NCI-H1436 (cell line): Measurements from ENCODE around the gene XPC.
"Not testable (repeated sequence)": the region's sequence is repeated elsewhere in the genome, so short reads cannot be mapped to it uniquely, and the experiment has no call there.

Experiments used
- DNase-seq: peaks from one replicate; lab custom pipeline; 2025; lab: John Stamatoyannopoulos, UW

XPC gene

DNA sequence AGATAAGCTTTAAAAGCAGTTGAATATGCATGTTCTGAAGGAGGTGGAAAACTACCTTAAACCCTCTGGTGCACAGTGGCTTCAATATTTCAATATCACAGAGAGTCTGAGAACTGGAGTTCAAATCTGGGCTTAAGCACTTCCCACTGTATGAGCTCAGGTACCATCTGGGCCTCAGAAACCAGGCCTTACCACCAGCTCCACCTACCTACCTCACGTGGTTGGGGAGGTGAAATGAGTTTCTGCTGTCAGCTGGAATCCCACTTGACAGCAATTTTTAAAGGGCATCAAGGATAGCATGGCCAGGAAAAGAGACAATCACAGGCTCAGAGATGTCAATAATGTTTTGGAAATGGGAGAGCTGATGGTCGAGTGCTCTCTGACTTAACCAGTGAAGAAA is 58.8 kb downstream of the XPC start:
- DNase-seq = no peak

DNA sequence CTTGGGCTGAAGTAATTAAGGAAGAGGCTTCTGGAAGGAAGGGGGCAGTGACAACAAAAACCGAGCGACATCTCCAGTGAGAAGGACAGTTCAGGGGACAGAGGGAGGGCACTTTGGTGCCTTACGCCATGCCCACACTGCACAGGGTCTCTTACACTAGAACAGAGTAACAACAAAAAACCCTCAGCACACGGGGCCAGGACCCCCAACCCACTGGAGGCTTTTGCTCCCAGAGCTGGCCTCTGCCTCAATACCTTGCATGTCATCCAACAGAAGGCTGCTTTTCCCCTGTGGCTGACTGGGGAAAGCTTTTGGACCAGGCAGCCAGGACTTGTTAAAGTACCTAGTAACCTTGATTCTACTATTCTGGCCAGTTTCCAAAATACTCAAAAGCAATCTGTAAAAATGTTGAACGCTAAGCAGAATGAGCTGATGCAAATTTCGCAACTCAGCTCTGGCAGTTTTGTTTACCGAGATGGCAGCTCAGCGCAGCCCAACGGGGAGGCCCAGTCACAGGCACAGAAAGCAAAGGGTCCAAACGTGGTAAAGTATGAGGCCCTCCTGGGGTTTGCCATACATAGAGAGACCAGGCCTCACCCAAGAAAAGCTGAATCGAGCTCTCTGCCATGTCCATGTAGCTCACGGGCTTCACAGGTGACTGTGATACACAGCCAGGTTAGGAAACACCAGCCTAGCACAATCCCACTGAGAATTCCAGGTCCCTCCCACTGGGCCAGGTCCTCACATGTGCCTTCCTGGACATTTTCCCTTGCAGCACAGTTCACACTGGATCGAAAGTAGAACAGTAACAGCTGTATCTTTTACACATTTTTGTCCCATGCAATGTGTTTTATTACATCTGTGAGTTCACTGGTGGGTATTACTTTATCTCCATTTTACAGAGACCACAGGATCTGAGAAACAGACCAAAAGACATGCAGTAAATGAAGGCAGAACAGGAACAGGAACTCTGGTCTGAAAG is 59.7 kb downstream of the XPC start:
- no peak for DNase-seq

DNA sequence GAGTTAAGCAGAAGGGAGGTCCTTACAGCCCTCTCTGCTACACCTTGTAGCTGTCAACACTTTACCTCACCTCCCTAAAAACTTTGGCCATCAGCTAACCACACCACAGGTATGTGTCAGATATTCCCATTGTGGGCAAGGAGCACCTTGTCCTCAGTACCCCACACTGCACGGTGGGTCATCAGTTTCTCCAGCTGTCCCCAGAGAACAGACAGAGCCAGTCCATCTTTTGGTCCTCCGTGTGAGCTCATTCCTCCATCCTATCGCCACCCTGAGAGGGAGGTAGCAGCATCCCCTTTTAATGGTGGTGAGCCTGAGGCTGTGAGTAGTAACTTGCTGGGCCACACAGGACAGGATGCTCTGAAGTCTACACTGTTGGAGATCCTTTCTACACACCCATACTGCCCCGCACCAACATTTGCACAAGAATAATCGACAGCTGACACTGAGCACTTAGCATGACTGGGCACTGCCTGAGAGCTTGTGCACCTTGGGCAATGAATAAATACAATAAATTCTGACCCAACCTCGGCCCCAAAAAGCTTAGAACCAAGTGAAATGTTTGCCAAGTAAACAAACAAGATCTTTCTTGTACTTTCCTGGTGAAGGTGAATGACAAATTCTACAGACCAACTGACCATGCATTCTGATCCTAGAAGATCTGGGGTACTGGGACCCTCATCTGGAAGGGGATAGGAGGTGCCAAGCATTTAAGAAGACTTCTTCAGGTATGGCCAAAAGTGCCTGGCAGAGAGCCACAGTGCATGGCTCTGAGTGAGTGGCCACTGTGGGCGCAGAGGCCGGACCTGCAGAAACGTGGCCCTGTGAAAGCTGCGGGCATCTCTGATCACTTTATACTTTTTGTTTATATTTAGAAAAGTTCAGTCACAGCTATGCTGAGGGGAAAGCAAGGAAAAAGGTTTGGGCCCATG is 60.7 kb downstream of the XPC start:
- no peak for DNase-seq

DNA sequence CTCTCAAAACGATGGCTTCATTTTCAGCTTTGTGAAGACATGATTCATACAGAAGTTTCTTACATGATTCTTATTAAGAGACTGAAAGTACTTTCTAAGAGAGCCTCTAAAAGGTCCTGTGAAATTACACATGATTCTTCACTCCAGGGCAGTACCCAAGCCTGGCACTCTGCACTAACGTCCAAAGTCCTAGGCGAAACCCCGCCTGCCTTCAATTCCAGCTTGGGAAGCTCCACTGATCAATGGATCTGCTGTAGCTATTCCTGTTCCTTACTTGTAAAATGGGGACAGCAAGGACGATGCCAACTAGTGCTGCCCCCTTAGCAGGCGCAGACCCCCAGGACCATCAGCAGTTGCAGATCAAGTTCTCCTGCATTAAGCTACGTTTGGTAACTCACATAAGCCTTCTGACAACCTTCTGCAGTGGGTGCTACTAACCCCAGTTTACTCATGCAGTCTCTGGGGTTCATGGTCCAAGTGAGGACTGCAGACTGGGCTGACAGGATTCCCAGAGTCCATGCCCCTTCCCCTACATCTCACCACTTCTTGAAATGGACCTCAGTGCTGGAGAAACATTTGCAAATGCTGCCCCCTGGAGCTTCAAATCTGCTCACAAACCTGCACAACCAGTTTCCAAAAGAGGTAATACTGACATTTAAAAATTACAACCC is 64.3 kb downstream of the XPC start:
- no peak for DNase-seq

DNA sequence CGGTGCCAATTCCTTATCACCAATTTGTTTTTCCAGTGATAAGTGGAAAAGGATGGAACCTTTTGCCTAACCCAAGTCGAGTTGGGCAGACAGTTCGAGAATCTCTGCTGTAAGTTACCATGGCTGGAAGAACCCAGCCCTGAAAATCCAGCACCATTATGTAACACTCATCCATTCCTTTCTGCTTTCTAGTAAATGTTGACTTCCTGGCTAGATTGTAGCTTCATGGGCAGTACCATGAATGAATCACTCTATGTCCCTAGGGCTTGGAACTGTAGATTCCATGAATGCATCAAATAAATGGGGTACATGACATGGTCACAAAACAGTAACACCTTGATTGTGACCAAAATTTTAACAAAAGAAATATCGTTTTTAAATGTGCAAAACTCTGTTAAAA is 67.7 kb downstream of the XPC start:
- DNase-seq = no peak

GRCh38 chr3:14109821-14110220 is 68.6 kb downstream of the XPC start:
- DNase-seq = not testable (repeated sequence)

- DNase-seq = no peak
Measured at GRCh38 chr3:14097616-14098391, 80.6 kb downstream of the XPC start.

- DNase-seq = no peak
Measured at GRCh38 chr3:14096742-14097141, 81.7 kb downstream of the XPC start.
